ENCODE results near the gene ADGRB3.
"Not testable (repeated sequence)": the region's sequence is repeated elsewhere in the genome, so short reads cannot be mapped to it uniquely, and the experiment has no call there.

The ADGRB3 gene

GRCh38 chr6:69279805-69280204 is 644.7 kb downstream of the ADGRB3 start:
- DNase-seq: no peak

DNA sequence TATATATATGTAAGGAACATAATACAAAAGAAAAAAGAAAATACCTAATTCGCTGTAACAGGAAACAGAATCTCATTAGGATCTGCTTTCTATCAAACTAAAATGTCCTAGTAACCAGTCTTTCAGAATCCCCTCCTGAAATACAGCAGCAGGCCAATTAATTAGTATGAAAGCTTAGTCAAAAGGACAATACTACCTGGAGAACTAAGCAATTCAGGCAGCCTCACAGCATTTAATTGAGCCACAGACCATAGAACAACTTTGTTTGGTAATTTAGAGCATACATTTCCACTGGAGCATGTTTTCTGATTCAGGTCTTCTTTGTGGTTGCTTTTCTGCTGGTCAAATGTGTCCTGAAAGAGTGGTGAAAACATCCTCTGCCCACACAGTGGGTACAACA is 645.8 kb downstream of the ADGRB3 start:
- no peak for DNase-seq

GRCh38 chr6:69284176-69284730 is 649.2 kb downstream of the ADGRB3 start:
- DNase-seq: no peak

GRCh38 chr6:69285054-69285453 is 650.0 kb downstream of the ADGRB3 start:
- no peak for DNase-seq

DNA sequence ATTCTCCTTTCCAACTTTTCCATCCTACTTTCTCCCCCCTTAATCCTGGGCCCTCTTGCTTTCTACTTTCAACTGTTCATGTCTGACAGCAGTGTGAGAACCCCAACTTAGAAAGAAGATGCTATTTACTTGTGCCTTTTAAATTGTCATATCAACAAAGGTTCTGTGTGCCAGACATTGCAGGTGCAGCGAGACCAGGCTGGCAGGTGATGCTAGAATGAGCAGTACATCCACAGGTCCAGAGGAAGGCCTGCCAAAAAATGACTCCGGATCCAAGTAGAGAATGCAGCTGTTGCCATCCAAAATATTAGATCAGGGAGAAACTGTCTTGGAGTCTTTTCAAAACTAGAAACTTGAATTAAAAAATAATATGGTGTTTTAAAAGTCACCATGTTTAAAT is 651.2 kb downstream of the ADGRB3 start:
- no peak for DNase-seq

- DNase-seq: not testable (repeated sequence)
Observed at GRCh38 chr6:69288198-69288597, 653.1 kb downstream of the ADGRB3 start.

GRCh38 chr6:69289689-69290495 is 654.8 kb downstream of the ADGRB3 start:
- DNase-seq: no peak

GRCh38 chr6:69293471-69293870 is 658.4 kb downstream of the ADGRB3 start:
- no peak for DNase-seq

DNA sequence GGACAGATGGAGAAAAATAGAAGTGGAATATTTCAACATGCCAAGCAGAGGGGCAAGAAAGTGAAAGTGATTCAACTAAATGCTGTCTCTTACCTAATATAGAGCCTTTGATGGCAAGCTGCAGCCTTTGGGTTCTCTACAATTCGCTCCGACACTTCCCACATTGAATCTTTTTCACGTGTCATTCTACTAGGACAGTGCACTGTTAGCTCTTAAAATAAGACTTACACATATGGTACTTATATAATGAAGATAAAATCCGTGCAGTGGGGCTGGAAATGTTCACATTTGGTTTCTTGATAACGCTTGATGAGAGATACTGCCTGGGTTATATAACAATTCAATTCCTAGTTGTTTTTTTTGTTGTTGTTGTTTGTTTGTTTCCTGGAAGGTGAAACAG is 659.3 kb downstream of the ADGRB3 start:
- DNase-seq: no peak

DNA sequence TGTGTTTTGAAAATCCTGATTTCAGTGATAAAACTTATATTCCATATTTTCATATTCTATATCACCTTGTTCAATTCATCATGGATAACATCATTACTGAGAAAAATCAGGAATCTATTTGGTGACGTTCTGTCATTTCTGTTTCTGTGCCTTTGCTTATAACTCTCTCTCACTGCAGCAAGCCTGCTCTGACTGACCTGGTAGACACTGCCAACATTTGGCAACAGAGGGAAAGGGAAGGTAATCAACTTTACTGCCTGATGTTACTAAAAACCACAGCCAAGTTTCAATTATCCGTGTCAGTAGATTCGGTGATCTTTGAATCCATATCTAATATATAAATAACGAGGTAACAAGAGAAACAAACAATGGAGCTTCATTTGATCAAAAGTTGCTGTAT is 659.8 kb downstream of the ADGRB3 start:
- no peak for DNase-seq

GRCh38 chr6:69303382-69303781 is 668.3 kb downstream of the ADGRB3 start:
- DNase-seq: no peak

- DNase-seq: no peak
Observed at GRCh38 chr6:69305456-69305855, 670.4 kb downstream of the ADGRB3 start.

GRCh38 chr6:69308584-69308983 is 673.5 kb downstream of the ADGRB3 start:
- DNase-seq: no peak

DNA sequence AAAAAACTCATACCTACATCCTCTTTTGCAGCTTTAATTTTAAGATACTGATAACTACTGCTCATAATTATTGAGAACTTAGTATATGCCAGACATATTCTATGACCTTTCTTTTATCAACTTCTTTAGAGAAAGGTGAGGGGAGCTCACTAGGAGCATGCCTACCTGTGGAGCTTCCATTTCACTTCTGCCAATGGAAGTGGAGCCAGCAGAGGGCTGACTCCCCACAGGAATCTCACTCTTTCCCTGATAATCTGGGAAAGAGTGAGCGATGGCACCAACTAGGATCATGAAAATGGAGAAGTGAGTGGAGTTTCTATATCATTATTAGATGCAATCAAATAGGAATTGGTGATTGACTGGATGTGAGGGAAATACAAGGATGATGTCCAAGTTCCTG is 676.8 kb downstream of the ADGRB3 start:
- no peak for DNase-seq

- no peak for DNase-seq
Observed at GRCh38 chr6:69314001-69314400, 678.9 kb downstream of the ADGRB3 start.

DNA sequence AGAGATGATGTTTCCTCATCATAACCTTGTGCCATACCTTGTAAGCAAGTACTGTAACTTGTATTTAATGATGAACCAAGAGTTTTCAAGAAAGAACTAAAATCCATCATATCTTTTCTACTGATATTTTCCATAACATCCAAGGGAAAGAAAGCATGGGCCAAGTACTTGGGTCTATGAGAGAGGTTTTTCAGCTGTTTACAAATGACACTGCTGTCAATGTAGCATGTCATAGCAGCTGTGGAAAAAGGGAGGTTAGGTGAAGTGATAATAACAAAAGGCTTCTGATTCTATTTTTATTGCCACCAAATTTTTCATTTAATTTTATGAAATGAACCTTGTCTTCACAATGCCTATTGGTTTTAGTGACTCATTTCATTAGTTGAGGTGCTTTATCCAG is 679.4 kb downstream of the ADGRB3 start:
- DNase-seq: no peak

DNA sequence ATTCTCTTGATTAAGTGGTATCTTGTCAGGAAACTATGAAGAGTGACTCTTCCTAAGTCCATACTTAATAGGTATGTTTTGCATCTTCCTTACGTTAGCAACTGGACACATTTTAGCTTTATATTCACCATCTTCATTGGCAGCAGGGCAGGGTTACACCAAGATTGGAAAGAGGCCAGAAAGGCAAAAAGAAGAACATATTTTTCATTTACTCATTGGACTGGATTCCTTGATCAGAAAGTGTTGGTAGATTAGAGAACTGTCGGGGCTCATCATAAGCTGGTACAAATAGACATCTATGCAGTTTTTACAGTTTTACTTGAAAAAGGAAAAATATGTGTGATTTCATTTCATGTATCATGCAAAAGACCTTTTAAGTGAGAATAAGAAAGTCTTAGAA is 696.8 kb downstream of the ADGRB3 start:
- DNase-seq: no peak

DNA sequence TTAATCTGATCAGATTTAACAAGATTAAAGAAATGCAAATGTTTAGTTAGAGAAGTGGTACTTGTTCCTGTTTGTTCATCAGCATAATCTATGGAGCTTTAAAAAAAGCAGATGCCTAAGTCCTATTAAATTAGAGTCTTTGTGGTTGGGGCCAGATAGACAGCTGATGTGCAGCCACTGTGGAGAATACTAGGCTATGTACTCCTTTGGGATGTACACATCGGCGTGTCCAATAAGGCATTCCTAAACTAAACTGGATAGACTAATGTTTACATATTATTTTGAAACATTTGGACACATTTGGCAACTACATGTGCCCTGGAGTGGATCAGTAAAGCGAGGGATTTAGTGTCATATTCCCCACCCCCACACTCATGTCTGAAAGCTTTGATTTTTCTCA is 702.2 kb downstream of the ADGRB3 start:
- no peak for DNase-seq

- DNase-seq: no peak
Observed at GRCh38 chr6:69338431-69339162, 703.5 kb downstream of the ADGRB3 start.

- no peak for DNase-seq
Observed at GRCh38 chr6:69339163-69339550, 704.1 kb downstream of the ADGRB3 start.

GRCh38 chr6:69340196-69340595 is 705.1 kb downstream of the ADGRB3 start:
- DNase-seq: no peak

GRCh38 chr6:69343851-69344250 is 708.8 kb downstream of the ADGRB3 start:
- DNase-seq: no peak

DNA sequence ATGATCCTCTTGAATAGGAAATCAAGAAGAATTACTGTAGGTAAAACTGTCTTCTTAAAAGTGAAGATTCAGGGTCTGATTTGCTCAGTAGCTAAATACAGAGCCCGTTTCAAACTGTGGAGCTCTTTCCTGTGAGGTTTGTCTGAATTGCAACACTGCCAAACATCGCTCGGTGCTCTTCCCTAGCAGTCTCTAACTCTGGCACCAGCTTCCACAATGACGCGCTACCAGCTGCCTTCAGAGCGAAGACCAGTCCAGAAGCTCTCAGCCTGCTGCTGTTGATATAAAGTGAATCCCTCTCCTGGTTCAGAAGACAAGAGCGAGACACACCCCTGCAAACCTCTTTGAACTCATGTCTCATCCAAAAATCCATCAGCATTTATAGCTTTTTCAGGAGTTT is 714.7 kb downstream of the ADGRB3 start:
- no peak for DNase-seq

DNA sequence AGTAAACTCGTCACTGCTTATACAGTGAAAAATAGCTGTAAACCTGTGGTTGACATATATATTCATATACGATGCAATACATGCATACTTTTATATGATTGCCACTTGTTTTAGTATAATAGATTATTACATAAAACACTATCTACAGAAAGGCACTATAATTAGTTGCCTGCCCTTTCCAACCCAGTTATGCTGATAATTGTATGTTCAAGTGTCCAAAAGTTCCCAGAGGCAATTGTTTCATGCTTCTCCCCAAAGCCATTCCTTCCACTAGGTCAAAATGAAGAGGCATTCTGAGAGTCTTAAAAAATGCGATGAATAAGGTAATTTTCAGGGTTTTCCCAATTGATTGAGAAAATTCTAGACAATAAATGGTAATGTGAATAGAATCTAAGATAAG is 727.1 kb downstream of the ADGRB3 start:
- DNase-seq: no peak
